Measurements from ENCODE around the gene KCNG2.

Gene KCNG2

DNA sequence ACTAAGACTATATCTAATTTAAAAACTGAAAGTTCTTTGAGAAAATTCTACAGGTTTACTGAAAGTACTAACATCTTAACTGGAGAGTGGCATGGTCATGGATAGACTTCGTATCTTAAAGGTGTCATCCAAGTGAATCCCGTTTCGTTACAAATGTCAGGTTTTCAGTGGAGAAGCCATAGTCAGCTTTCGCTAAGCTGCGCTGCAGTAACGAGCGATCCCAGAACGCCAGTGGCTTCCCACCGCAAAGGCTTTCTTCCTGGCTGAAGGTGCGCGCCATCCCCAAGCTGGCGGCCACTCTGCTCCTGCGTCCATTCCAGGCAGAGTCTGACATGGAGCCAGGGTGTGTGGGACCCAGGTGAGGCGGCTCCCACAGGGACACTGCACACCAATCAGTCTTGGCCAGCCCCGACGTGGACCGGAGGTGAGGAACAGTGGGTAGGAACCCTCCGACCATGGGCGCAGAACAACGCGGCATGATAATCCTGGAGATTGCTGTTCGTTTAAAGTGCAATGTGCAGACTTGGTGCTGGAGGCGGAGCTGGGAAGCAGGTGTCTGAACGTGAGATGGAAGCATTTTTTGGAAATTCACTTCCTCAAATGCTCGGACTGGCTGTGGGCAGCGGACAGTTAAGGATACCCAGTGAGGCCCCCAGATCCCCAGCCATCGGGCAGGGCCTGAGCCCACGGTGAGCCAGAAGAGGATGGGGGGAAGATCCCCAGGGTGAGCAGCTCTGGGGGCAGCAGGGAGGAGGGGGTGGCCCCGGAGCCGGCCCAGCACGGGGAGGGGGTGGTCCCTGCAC is 27.8 kb upstream of the KCNG2 start:
- DNase-seq = no peak

DNA sequence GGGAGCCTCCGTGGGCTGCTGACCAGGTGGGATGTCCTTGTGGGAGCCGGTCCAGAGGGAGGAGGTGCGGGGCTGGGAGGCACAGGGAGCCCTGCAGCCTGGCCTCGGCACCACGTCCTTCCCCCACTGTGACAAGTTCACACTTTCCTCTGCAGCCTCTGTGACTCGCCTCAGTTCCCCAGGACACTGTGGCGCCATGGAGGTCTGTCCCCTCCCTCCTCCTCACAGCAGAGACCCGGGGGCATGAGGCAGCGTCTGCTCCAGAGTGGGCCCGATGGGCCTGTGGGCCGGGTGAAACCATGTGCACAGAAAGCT is 27.3 kb upstream of the KCNG2 start:
- DNase-seq = no peak

DNA sequence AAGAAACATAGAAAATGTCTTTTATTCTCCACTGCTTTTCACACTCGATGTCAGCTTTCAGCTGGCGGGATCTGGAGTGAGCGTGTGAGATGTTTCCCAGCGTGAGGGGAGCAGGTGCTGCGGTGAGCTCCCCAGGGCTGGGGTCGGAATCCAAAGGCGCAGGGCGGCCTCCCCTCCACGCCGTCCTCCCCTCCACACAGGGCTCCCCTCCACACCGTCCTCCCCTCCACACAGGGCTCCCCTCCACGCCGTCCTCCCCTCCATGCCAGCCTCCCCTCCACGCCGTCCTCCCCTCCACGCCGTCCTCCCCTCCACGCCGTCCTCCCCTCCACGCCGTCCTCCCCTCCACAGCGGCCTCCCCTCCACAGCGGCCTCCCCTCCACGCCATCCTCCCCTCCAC is 26.9 kb upstream of the KCNG2 start:
- DNase-seq = no peak

DNA sequence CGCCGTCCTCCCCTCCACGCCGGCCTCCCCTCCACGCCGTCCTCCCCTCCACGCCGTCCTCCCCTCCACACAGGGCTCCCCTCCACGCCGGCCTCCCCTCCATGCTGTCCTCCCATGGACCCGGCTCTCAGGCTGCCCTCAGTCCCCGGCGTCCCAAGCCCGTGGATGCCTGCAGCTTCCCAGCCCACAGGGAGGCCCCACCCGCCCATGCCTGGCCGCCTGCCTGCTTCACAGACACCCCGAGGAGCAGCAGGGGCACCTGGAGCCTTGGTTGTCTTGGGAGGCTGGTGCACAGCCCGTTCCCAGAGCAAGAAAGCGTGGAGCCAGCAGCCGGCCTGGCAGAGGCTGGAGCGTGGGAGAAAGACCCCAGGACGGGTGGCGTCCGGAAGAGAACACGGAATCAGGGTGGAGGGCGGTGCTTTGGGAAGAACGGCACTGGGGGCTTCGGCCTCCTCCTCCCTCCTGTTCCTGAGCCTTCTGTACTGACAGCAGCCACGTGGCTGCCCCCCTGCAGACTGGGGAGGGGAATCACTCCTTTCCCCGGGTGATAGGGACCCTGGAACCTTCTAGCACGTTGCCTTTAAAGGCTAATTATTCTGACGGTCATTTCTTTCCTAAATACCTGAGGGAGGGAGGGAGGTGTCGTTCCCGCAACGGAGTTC is 26.2 kb upstream of the KCNG2 start:
- no peak for DNase-seq

DNA sequence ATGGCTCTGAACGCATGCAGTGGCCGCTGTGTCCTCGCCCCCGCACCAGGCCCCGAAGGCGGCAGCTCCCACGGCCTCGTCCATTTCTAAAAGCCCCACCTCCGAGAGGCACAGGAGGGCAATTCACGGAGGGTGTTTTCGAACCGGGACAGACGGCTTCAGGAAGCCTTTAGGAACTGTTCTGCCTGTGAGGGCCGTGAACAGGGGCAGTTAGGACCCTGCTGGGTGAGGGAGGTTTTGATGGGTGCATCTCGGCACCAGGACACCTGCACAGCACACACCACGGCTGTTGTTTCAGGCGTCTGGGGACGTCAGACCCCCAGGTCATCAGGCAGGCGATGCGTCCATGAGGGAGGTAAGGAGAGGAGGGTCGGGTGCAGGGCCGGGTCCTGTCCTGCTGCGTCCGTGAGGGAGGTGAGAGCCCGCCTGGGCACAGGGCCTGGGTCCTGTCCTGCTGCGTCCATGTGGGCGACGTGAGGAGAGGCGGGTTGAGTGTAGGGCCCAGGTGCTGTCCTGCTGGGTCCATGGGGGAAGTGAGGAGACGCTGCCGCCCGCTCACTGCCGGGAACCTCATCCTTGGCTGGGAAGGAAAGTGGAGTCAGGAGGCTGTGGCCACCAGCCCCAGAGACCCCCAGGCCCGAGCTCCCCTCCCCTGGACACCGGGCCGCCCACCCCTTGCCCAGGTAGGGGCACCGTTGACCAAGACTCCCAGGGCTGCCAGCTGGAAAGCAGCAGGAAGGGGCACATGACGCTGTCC is 25.5 kb upstream of the KCNG2 start:
- no peak for DNase-seq

DNA sequence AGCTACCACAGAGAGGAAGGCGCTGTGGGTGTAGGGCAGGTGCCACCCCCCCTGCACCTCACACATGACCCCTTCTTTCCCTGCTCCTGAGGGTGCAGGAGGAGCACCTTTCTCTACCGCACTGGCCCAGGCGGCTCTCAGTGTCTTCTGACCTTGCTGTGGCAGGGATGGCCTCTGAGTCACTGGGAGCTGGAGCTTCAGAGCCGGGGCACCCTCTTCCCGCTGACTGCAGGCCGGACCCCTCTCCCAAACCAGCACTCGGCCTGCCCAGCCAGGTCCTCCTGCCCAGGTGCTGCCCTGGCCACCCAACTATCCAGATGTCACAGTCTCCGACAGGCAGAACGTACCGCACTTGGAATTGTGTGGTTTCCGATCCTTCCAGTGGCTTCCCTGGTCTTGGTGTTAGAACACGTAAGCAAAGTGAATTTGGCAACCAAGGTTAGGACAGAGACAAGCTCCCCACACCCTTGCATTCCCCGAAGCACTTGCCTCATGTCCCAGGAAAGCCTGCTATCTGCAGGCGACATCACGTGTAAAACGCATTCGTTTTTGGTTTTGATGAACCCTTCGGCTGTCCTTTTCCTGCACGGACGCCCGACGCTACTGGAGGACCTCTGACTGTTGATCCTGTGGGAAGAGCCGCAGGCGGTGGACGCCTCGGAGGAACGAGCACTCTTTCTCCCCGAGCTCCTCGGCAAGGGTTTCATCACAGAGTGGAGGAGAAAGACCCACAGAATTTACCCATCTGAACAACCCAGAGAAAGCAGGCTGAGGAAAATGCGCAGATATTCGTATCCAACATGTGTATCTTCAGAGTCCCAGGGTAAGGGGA is 24.7 kb upstream of the KCNG2 start:
- DNase-seq = no peak

DNA sequence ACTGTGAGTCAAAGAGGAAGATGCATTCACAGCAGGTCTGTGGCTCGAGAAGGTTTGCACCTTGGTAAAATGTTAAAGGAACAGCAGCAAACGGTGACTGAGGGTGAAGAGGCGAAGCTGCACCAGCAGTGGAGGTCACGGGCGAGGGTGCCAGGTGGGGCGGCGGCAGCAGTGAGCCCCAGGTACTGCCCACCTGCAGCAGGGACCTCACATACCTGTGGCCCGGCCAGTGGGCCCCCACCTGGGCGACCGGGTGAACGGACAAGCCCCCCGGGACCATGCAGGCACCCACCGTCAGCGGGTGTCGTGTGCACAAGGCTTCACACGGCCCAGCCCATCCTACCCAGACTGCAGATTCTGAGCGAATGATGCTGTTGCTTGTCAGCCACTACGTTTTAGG is 23.6 kb upstream of the KCNG2 start:
- DNase-seq = no peak

DNA sequence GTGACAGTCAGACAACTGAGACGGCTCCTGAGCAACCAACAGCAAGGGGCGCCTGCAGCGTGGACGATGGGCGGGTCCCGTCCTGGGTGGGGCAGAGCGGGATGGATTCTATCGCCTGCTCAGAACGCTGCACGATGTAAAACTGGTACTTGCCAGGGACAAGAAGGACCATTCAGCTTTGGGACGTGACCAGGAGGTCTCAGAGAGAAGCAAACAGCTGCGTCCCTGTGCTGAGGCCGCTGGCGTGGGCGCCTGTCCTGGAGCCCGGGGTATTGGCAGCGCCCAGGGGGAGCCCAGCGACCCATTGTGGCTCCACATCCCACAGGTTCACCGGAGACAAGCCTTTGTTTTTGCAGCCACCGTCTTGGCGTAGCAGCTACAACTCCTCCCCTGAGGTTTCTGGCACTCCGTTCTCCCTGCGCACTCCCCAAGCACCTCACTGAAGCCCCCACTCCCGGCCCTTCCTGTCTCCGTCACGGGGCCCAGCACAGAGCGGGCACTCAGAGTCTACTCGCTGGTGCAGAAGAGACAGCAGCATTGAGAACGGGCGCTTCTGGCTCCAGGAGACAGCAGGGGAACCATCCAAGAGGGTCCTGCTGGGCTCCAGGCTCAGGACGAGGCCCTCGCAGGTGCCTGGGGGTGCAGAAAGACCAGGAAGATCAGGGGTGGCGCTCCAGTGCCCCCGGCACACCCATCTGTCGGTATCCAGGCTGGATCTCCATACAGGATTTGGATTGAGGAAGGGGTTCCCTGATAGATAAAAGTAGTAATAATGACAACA is 22.1 kb upstream of the KCNG2 start:
- no peak for DNase-seq

DNA sequence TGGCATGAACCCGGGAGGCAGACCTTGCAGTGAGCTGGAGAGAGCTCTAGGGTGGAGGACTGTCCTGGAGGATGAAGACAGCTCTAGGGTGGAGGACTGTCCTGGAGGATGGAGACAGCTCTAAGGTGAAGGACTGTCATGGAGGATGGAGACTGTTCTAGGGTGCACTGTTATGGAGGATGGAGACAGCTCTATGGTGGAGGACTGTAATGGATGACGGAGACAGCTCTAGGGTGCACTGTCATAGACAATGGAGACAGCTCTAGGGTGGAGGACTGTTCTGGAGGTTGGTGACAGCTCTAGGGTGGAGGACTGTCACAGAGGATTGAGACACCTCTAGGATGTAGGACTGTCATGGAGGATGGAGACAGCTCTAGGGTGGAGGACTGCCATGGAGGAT is 21.1 kb upstream of the KCNG2 start:
- no peak for DNase-seq

DNA sequence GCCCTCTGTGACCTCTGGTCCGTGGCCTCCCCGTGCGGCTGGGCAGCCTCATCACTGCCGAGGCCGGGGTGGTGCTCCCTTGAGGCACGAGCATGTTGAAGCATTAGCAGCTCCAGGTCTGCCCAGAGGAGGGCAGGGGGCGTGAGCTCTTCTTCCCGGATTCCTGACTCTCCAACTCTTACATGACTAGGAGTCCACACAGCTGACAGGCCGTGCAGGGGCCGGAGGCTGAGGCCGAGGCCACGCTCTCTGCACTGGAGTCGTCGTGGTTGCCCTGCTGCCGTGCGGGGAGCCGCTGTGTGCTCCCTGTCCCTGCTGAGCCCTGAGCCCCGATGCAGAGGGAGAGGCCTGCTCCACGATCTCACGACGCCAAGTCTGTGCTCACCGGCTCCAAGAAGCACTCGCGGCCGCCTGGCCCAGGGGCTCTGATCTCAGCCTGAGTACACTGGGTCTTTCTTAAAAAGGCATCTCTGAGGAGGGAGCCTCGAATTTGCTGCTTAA is 19.4 kb upstream of the KCNG2 start:
- DNase-seq = no peak

DNA sequence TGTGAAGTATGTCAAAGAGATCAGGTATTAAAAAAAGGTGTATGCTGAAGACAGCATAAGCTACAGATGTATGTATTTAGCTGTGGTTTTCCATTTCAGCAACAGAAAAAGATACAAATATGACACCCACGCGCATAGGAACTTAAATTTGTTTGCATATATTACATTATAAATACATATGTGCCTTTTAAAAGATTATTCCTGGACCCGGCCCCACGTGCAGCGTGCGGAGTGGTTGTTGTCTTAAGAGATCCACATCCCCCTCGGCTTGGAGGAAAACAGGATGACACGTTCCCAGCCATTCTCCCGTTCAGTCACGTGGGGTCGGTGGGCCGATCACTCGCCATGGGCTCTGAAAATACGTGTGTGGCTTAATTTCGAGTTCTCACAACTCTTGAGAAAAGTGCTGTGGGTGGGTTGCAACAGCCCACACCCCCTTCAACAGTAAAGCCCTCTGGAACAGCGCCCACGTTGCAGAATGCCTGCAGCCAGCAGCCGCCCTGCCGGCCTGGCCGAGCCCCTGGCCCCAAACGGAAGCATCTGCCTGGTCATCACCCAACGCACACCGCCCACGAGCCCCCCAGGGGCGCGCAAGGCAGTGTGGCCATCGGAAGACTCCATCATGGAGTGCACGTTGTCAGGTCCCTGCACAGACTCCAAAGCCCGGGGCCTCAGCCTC is 18.6 kb upstream of the KCNG2 start:
- no peak for DNase-seq

DNA sequence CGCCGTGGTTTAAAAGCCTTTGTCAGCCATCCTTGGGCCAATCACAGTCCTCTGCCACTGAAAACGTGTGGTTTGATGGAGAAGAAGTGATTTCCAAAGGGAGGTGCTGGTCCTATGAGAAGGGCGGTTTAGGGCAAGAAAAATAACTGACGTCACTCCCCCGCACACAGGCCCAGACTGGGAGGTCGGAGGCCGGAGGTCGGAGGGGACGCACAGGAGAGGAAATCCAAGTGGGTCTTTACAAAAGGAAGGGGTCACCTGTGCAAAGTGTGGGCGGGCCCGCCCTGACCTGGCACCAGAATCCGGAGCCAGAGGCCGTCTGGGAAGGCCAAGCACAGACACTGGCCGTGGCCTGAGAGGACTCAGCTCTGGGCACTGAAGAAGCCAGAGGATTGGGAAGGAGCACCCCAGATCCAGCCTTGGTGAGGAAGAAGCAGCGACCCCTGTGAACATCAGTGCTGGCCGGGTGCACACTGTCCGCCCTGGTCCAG is 18.0 kb upstream of the KCNG2 start:
- DNase-seq = no peak

DNA sequence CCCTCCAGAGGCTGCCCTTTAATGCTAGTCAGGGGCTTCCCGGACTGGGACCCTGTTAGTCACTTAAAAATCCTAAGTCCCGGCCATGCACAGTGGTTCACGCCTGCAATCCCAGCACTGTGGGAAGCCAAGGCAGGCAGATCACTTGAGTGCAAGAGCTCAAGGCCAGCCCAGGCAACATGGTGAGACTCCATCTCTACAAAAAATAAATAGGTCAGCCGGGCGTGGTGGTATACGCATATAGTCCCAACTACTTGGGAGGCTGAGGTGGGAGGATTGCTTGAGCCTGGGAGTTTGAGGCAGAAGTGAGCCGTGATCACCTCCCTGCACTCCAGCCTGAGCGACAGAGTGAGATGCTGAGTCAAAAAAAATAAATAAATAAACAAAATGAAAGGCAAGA is 17.2 kb upstream of the KCNG2 start:
- no peak for DNase-seq

DNA sequence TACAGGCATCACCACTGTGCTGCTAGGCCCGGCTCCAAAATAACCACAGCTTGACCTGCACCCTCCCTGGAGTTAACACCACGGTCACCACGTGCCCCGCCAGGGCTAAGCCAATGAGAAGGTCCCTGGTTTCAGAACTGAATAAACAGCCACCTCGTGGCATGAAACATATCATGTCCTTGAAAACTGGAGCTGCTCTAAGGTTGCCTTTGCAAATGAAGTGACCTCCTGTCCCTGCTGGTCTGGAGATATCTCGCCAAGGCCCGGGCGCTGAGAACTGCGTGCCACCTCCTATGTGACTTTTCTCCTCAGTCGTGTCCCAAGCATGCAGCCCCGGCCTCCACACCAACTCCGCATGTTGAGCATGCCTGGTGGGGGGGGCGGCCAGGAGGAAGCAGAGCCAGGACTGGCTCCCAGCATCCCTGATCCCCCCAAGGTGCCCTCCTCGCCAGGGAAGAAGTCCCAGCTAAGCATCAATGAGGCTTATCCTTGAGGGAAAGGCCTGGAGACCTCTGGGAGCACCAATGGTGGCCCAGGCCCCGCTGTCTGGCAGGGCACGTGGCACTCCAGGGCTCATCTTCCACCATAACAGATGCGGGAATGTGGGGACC is 16.3 kb upstream of the KCNG2 start:
- no peak for DNase-seq

DNA sequence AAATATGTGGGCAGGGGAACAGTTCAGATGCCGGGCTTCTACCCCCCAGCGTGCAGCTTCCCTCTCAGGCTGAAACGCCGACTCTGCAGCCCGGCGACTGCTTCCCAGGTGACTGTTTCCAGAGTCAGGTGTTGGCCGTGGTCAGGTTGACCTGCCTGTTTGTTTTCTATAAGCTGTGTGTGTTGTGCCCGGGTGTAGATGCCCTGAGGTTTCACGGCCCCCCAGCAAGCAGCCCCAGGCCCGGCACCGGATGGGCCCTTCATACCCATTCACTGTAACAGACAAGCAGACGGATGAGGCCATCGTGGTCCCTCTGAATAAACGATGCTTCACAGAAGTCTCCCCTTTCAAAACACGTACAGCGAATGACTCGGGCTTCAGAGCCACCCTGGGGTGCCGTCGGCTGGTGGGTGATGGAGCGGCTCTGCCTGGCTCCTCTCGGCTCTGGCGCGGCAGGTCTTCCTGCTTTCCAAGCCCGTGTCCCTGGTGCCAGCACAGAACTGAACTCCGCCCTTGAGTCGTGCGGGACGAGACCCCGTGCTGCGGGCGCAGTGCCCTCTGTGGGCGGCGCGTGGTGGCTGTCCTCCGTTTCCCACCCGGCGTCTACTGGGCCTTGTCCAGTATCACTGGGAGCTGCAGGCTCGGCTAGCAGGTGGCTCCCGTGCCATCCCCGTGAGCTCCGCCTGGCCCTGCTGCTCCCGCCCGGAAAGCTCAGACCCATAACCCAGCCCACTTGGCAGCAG is 15.0 kb upstream of the KCNG2 start:
- no peak for DNase-seq

DNA sequence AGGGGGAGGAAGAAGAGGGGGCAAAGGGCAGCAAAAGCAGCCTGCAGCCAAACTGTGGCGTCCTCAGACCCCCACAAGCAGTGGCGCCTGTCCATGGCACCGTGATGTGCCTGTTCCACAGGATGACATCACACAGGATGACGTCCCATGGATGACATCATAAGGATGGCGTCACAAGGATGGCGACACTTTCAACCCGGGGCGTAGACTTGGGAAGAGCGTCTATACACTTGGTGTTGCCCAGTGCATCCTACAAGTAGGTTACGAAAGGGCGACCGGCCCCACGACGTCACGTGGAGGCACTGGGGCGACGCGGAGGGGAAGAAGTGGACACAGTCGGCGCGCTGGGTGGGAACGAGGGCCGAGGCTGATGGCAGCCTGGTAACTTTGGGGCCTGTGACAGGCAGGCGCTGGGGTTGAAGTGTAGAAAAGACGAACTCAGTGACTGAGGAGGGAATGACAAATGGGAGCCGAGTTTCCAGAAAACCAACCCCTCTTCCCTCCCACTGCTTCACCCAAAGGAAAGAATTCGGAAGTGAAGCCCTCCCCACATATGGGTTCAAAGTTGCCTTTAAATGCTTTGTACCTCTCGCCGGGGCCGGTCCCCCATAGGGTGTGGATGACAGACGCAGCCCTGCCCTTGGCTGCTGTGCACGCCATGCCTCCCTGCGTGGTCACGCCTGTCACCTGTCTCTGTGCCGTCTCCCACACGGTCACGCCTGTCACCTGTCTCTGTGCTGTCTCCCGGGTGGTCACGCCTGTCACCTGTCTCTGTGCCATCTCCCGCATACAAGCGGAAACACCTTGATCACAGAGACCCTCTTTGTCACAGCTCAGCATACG is 13.4 kb upstream of the KCNG2 start:
- no peak for DNase-seq

DNA sequence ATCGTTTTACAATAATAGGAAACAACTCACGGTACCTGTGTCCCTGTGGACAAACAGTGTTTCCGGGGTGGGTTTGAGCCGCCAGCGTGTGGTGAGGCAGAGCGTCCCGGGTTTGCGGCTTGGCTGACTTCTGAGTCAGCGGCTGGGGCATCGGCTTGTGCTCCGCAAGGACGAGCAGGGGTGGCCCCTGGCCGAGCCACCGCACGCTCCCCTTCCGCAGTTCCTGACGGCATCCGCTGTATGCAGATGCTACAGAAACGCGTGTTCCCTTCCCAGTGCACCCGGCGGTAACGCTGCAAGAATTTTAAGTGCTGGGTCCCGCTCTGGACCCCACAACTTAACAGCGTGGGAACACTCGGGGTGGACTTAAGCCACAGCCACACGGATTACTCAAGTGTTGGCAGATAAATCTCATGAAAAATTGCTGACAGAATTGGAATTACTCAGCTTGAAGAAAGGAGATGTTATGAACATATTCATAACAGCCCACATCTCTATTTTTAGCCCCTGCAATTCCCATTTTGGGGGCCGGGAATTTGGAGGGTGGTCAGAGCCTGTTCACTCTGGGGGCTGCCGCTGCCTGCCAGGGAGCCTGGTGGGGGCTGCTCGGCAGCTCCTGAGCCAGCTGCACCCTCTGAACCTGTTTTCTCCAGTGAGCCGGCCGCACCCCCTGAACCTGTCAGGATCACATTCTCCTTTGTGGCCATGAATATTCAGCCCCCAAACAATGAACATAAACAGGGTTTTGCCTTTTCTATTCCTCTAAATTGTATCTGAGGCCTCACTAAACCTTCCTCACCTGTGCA is 12.6 kb upstream of the KCNG2 start:
- DNase-seq = no peak

DNA sequence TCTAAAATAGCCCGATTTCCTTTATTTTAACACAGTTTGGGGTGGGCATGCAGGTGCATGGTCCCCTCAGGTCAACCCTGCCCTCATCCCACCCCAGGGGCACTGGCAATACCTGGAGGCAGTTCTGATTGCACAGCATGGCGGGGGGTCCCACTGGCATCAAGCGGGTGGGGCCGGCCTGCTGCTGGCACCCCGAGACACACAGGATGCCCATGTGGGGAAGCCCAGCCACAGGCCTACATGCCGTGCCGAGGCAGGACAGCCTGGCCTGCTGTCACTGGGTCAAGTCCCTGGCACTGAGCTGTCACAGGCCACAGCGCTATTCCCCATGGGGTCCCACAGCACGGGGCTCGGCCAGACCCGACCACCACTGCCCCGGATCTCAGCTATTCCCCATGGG is 11.9 kb upstream of the KCNG2 start:
- DNase-seq = no peak
